Lung (tissue), 12 donors: ENCODE results near the gene PDCL3. TPM values are rescaled to one million over a fixed set of nuclear protein-coding genes. Genes with fewer than 3 reads are reported as not detected.
A peak's percentile ranks its signal among the peaks of the same experiment; 100 is the strongest.

Experiments
- ATAC-seq: fragments of 200-7000 bp; cut with Tn5 transposase; one replicate; pipeline ENCODE4 v1.9.1; 2020; ENCODE audit warnings: moderate number of reproducible peaks; ENCODE audit not compliant: insufficient read depth, low FRiP score
- DNase-seq, 3 donors: peaks; one replicate each; pipeline ENCODE4 v3.0.0-alpha.2; 2013 to 2017
- H3K27ac ChIP-seq, 2 donors: one replicate each; pipeline ENCODE4 v1.5.1; 2013; ENCODE audit warnings: mild to moderate bottlenecking in 2 of 2, moderate library complexity in 2 of 2, control low read depth in 1 of 2, inconsistent platforms in 1 of 2, low read depth in 1 of 2, low read length in 1 of 2
- H3K27me3 ChIP-seq, 3 donors: one replicate each; pipeline ENCODE4 v1.5.1; 2013; ENCODE audit warnings: low read length in 2 of 3; ENCODE audit not compliant: control insufficient read depth in 3 of 3, insufficient read depth in 3 of 3
- H3K36me3 ChIP-seq, 4 donors: one replicate each; pipeline ENCODE4 v1.5.1; 2013; ENCODE audit warnings: low read length in 4 of 4, mild to moderate bottlenecking in 1 of 4, moderate library complexity in 1 of 4; ENCODE audit not compliant: control insufficient read depth in 4 of 4, insufficient read depth in 4 of 4
- H3K4me1 ChIP-seq, 5 donors: one replicate each; pipeline ENCODE4 v1.5.1; 2013; ENCODE audit warnings: low read length in 5 of 5, mild to moderate bottlenecking in 2 of 5, moderate library complexity in 1 of 5; ENCODE audit not compliant: control insufficient read depth in 5 of 5, insufficient read depth in 5 of 5
- H3K4me3 ChIP-seq: one replicate; pipeline ENCODE4 v1.5.1; 2013; ENCODE audit warnings: mild to moderate bottlenecking, control low read depth, moderate library complexity
- H3K9ac ChIP-seq, 2 donors: one replicate each; pipeline ENCODE4 v1.5.1; 2013; ENCODE audit warnings: low read length in 2 of 2, control low read depth in 1 of 2; ENCODE audit not compliant: insufficient read depth in 1 of 2
- H3K9me3 ChIP-seq, 4 donors: one replicate each; pipeline ENCODE4 v1.5.1; 2013; ENCODE audit warnings: low read length in 3 of 4, mild to moderate bottlenecking in 1 of 4, moderate library complexity in 1 of 4; ENCODE audit not compliant: control insufficient read depth in 4 of 4, insufficient read depth in 3 of 4
- CTCF ChIP-seq: IDR thresholded peaks from 2 replicates; pipeline ENCODE4 v1.5.1; 2012; ENCODE audit warnings: mild to moderate bottlenecking; ENCODE audit errors: control extremely low read depth, extremely low read depth
- WGBS, 2 donors: extraction: QIAGEN DNeasy Blood & Tissue Kit; methylation state at CpG; one replicate each; pipeline ENCODE4 v1.1.7; 2013; 5-methylcytosine and 5-hydroxymethylcytosine counted together
- polyA plus RNA-seq, 2 donors: library from polyadenylated mRNA; stranded (reverse); fragments of 200-250 nt; gene quantifications; one replicate each; pipeline ENCODE4 v1.2.1, GENCODE V29; 2013
- total RNA-seq, 2 donors: library from RNA; depleted of rRNA in 1 of 2; stranded (reverse); fragments of >200 nt in 1 of 2; gene quantifications; one replicate each; pipeline ENCODE4 v1.2.1, GENCODE V29; 2014 to 2021
- donor health status: control.
- donor health status: control.
- donor health status: Bipolar disorder and iron deficiency.
- donor health status: healthy.
- donor health status: DM: yes; HTN: yes; CAD: no.

PDCL3 gene
- total and polyA plus RNA-seq, 4 donors: 8.2 to 29.9 (median 23.2) TPM

GRCh38 chr2:100610381-100610831, 47.6 kb downstream of the PDCL3 start:
- Histone ChIP-seq H3K27ac (no peak overlapping the region), H3K4me1 (no peaks in the 10 kb centered on the region), H3K27me3 (no peaks in the 10 kb centered on the region), H3K4me3 (no peak overlapping the region), H3K36me3 (no peaks in the 10 kb centered on the region), H3K9me3 (peaks cover 0 to 3% (median 0%) of the 10 kb centered on the region in 4 donors), H3K9ac (no peak overlapping the region)
- peak; percentile 25 for TF ChIP-seq CTCF
- ATAC-seq (peak; percentile 67), DNase-seq (peak; percentile 61 to 76 (median 71))
- 19 to 24% methylated on average over 13 of the region's 13 CpGs for WGBS, 2 donors

GRCh38 chr2:100611079-100612029, 48.6 kb downstream of the PDCL3 start:
- DNase-seq (no peak), ATAC-seq (no peak)
- no peak for TF ChIP-seq CTCF
- Histone ChIP-seq H3K9ac (no peak overlapping the region), H3K9me3 (peaks cover 0 to 3% (median 0%) of the 10 kb centered on the region in 4 donors), H3K4me3 (no peak overlapping the region), H3K27ac (no peak overlapping the region), H3K36me3 (no peaks in the 10 kb centered on the region), H3K27me3 (no peaks in the 10 kb centered on the region), H3K4me1 (no peaks in the 10 kb centered on the region)
- WGBS, 2 donors: 91 to 92% methylated on average over 24 of the region's 24 CpGs

- Histone ChIP-seq H3K27ac (no peak overlapping the region), H3K27me3 (no peaks in the 10 kb centered on the region), H3K36me3 (no peaks in the 10 kb centered on the region), H3K4me3 (no peak overlapping the region), H3K9ac (no peak overlapping the region), H3K9me3 (peaks cover 0 to 3% (median 0%) of the 10 kb centered on the region in 4 donors), H3K4me1 (no peaks in the 10 kb centered on the region)
- 91 to 93% methylated on average over 9 of the region's 9 CpGs for WGBS, 2 donors
- no peak for DNase-seq
- no peak for ATAC-seq
- TF ChIP-seq CTCF: no peak
Measured at GRCh38 chr2:100612388-100613000, 49.7 kb downstream of the PDCL3 start.
